Measurements from ENCODE around the gene C2CD2. TPM values are rescaled to one million over a fixed set of nuclear protein-coding genes. Genes with fewer than 3 reads are reported as not detected.

C2CD2 gene
- total RNA-seq, 1 donor from 2014 or later = 18.1 TPM

GRCh38 chr21:41979751-41980369 is 26.0 kb upstream of the C2CD2 start:
- DNase-seq (ENCODE audit: low spot score) = no peak
- Mint-ChIP-seq H3K27me3 (ENCODE audit: low read depth) (no peaks in the 10 kb centered on the region), H3K27ac (ENCODE audit: unreplicated experiment) (no peak overlapping the region), H3K4me3 (ENCODE audit: unreplicated experiment) (no peak overlapping the region), H3K9me3 (ENCODE audit: low read depth) (peaks cover 18% of the 10 kb centered on the region), H3K36me3 (ENCODE audit: low read depth) (peaks cover 6% of the 10 kb centered on the region), H3K4me1 (ENCODE audit: low read depth) (no peaks in the 10 kb centered on the region)
- TF ChIP-seq CTCF (IDR thresholded peaks at IDR 0.05) = no peak

GRCh38 chr21:41979335-41979734 is 25.5 kb upstream of the C2CD2 start:
- H3K4me3 Mint-ChIP-seq (ENCODE audit: unreplicated experiment) = no peak overlapping the region
- no peaks in the 10 kb centered on the region for H3K4me1 Mint-ChIP-seq (ENCODE audit: low read depth)
- DNase-seq (ENCODE audit: low spot score) = no peak
- H3K36me3 Mint-ChIP-seq (ENCODE audit: low read depth) = peaks cover 6% of the 10 kb centered on the region
- no peaks in the 10 kb centered on the region for H3K27me3 Mint-ChIP-seq (ENCODE audit: low read depth)
- peaks cover 18% of the 10 kb centered on the region for H3K9me3 Mint-ChIP-seq (ENCODE audit: low read depth)
- TF ChIP-seq CTCF (IDR thresholded peaks at IDR 0.05) = no peak
- no peak overlapping the region for H3K27ac Mint-ChIP-seq (ENCODE audit: unreplicated experiment)

- H3K36me3 Mint-ChIP-seq (ENCODE audit: low read depth) = peaks cover 2% of the 10 kb centered on the region
Measured at GRCh38 chr21:41977034-41977950, 23.5 kb upstream of the C2CD2 start.

GRCh38 chr21:41976611-41977010 is 22.8 kb upstream of the C2CD2 start:
- DNase-seq (ENCODE audit: low spot score) = no peak
- Mint-ChIP-seq H3K4me3 (ENCODE audit: unreplicated experiment) (no peak overlapping the region), H3K9me3 (ENCODE audit: low read depth) (peaks cover 8% of the 10 kb centered on the region), H3K27ac (ENCODE audit: unreplicated experiment) (no peak overlapping the region), H3K27me3 (ENCODE audit: low read depth) (no peaks in the 10 kb centered on the region), H3K36me3 (ENCODE audit: low read depth) (peaks cover 2% of the 10 kb centered on the region), H3K4me1 (ENCODE audit: low read depth) (no peaks in the 10 kb centered on the region)
- TF ChIP-seq CTCF (IDR thresholded peaks at IDR 0.05) = no peak

More at GRCh38 chr21:41977034-41977950, 23.5 kb upstream of the C2CD2 start:
- no peak for DNase-seq (ENCODE audit: low spot score)
- no peak overlapping the region for H3K4me3 Mint-ChIP-seq (ENCODE audit: unreplicated experiment)
- TF ChIP-seq CTCF (IDR thresholded peaks at IDR 0.05) = no peak
- H3K9me3 Mint-ChIP-seq (ENCODE audit: low read depth) = peaks cover 9% of the 10 kb centered on the region
- H3K27ac Mint-ChIP-seq (ENCODE audit: unreplicated experiment) = no peak overlapping the region
- H3K27me3 Mint-ChIP-seq (ENCODE audit: low read depth) = no peaks in the 10 kb centered on the region
- H3K4me1 Mint-ChIP-seq (ENCODE audit: low read depth) = no peaks in the 10 kb centered on the region

GRCh38 chr21:41975391-41976272 is 21.8 kb upstream of the C2CD2 start:
- peaks cover 8% of the 10 kb centered on the region for H3K9me3 Mint-ChIP-seq (ENCODE audit: low read depth)
- no peak overlapping the region for H3K4me3 Mint-ChIP-seq (ENCODE audit: unreplicated experiment)
- H3K27ac Mint-ChIP-seq (ENCODE audit: unreplicated experiment) = no peak overlapping the region
- H3K4me1 Mint-ChIP-seq (ENCODE audit: low read depth) = no peaks in the 10 kb centered on the region
- peaks cover 2% of the 10 kb centered on the region for H3K36me3 Mint-ChIP-seq (ENCODE audit: low read depth)
- TF ChIP-seq CTCF (IDR thresholded peaks at IDR 0.05) = no peak
- no peaks in the 10 kb centered on the region for H3K27me3 Mint-ChIP-seq (ENCODE audit: low read depth)
- DNase-seq (ENCODE audit: low spot score) = no peak

Measured in chondrocyte (in vitro differentiated cells).